CD4-positive, alpha-beta T cell treated with Interleukin-15 for 4 hours (primary cell): Measurements from ENCODE around the gene SLC1A1.
"Not testable (repeated sequence)": the region's sequence is repeated elsewhere in the genome, so short reads cannot be mapped to it uniquely, and the experiment has no call there.

Source experiments
- DNase-seq: peaks from one replicate; pipeline ENCODE4 v3.0.0-alpha.2; 2020; ENCODE audit warnings: low spot score

The SLC1A1 gene

GRCh38 chr9:4579001-4579400 is 88.7 kb downstream of the SLC1A1 start:
- DNase-seq = no peak

- no peak for DNase-seq
These were observed 90.9 kb downstream of the SLC1A1 start for GRCh38 chr9:4581035-4581760.

GRCh38 chr9:4581861-4582565 is 91.7 kb downstream of the SLC1A1 start:
- DNase-seq = no peak

GRCh38 chr9:4583001-4583400 is 92.7 kb downstream of the SLC1A1 start:
- no peak for DNase-seq

GRCh38 chr9:4584636-4585035 is 94.4 kb downstream of the SLC1A1 start:
- DNase-seq = no peak

GRCh38 chr9:4585135-4585534 is 94.9 kb downstream of the SLC1A1 start:
- no peak for DNase-seq

- DNase-seq = no peak
These were observed 98.5 kb downstream of the SLC1A1 start for GRCh38 chr9:4588721-4589120.

- no peak for DNase-seq
These were observed 100.3 kb downstream of the SLC1A1 start for GRCh38 chr9:4590430-4591122.

- DNase-seq = no peak
These were observed 100.8 kb downstream of the SLC1A1 start for GRCh38 chr9:4591123-4591500.

GRCh38 chr9:4592295-4592694 is 102.0 kb downstream of the SLC1A1 start:
- DNase-seq = no peak

GRCh38 chr9:4592886-4593285 is 102.6 kb downstream of the SLC1A1 start:
- DNase-seq = no peak

GRCh38 chr9:4594545-4594944 is 104.3 kb downstream of the SLC1A1 start:
- no peak for DNase-seq

GRCh38 chr9:4594994-4595393 is 104.7 kb downstream of the SLC1A1 start:
- no peak for DNase-seq

GRCh38 chr9:4596165-4596922 is 106.1 kb downstream of the SLC1A1 start:
- peak; percentile 46 for DNase-seq

GRCh38 chr9:4600368-4600767 is 110.1 kb downstream of the SLC1A1 start:
- no peak for DNase-seq

GRCh38 chr9:4603830-4604229 is 113.6 kb downstream of the SLC1A1 start:
- DNase-seq = no peak

GRCh38 chr9:4604678-4605095 is 114.4 kb downstream of the SLC1A1 start:
- DNase-seq = peak; percentile 83

GRCh38 chr9:4606033-4606432 is 115.8 kb downstream of the SLC1A1 start:
- DNase-seq = not testable (repeated sequence)

GRCh38 chr9:4614627-4615026 is 124.4 kb downstream of the SLC1A1 start:
- DNase-seq = no peak

- no peak for DNase-seq
These were observed 125.0 kb downstream of the SLC1A1 start for GRCh38 chr9:4615251-4615650.

- no peak for DNase-seq
These were observed 125.5 kb downstream of the SLC1A1 start for GRCh38 chr9:4615778-4616177.

- DNase-seq = no peak
These were observed 127.5 kb downstream of the SLC1A1 start for GRCh38 chr9:4617752-4618151.
